ENCODE results near the gene TNFRSF12A.
A peak's percentile ranks its signal among the peaks of the same experiment; 100 is the strongest.

GRCh38 chr16:3065069-3065741 is 45.0 kb downstream of the TNFRSF12A start, which contains the start of gene IL32:
- TF ChIP-seq KLF16 (CRISPR knock-in tag; IDR thresholded peaks at IDR 0.05) (peak in 1 of 2 experiments; percentile 77; a peak in 1 of 4 replicates), E2F5 (CRISPR knock-in tag; conservative IDR thresholded peaks at IDR 0.05) (no peak), GABPA (IDR thresholded peaks at IDR 0.05; ENCODE audit: low read depth, low read length) (no peak), GABPA (CRISPR knock-in tag; IDR thresholded peaks at IDR 0.05; ENCODE audit: low read depth) (peak; percentile 51), IRF1 (CRISPR knock-in tag; IDR thresholded peaks at IDR 0.05; ENCODE audit: low read depth) (no peak), MZF1 (CRISPR knock-in tag; IDR thresholded peaks at IDR 0.05; ENCODE audit: borderline replicate concordance) (no peak), MED13 (CRISPR knock-in tag; IDR thresholded peaks at IDR 0.05) (0 out of 2 replicates have a peak, but pooled peaks have one; percentile 22), AFF4 (CRISPR knock-in tag; IDR thresholded peaks at IDR 0.05) (no peak), ZNF253 (CRISPR knock-in tag; IDR thresholded peaks at IDR 0.05; ENCODE audit: borderline replicate concordance) (no peak), SMC3 (IDR thresholded peaks at IDR 0.05; ENCODE audit: low read length) (no peak), TAF1 (CRISPR knock-in tag; IDR thresholded peaks at IDR 0.05) (peak; percentile 59; the same call in 1 of the 2 replicates)

All from HepG2 (cell line).